Mucosa of rectum (tissue), 2 donors: Measurements from ENCODE around the gene OSBPL7.

Source experiments
- H3K27ac ChIP-seq, 2 donors: one replicate each; pipeline ENCODE4 v1.7.0; 2013; ENCODE audit warnings: inconsistent platforms in 2 of 2, low read depth in 2 of 2, low read length in 2 of 2
- H3K27me3 ChIP-seq, 2 donors: one replicate each; pipeline ENCODE4 v1.7.0; 2013; ENCODE audit warnings: low read length in 2 of 2; ENCODE audit not compliant: control insufficient read depth in 2 of 2, insufficient read depth in 2 of 2
- H3K36me3 ChIP-seq, 2 donors: one replicate each; pipeline ENCODE4 v1.7.0; 2013; ENCODE audit warnings: low read length in 2 of 2; ENCODE audit not compliant: control insufficient read depth in 2 of 2, insufficient read depth in 2 of 2
- H3K4me1 ChIP-seq, 2 donors: one replicate each; pipeline ENCODE4 v1.7.0; 2013; ENCODE audit warnings: low read length in 2 of 2, mild to moderate bottlenecking in 1 of 2; ENCODE audit not compliant: control insufficient read depth in 2 of 2, insufficient read depth in 2 of 2
- H3K4me3 ChIP-seq, 2 donors: one replicate each; pipeline ENCODE4 v1.7.0; 2013; ENCODE audit warnings: low read length in 2 of 2
- H3K9ac ChIP-seq, 2 donors: one replicate each; pipeline ENCODE4 v1.7.0; 2013; ENCODE audit warnings: low read length in 2 of 2, low read depth in 1 of 2, mild to moderate bottlenecking in 1 of 2
- H3K9me3 ChIP-seq, 2 donors: one replicate each; pipeline ENCODE4 v1.7.0; 2013; ENCODE audit warnings: low read length in 2 of 2; ENCODE audit not compliant: control insufficient read depth in 2 of 2
- donor health status: healthy.
- donor health status: Normal muscosa, but diverticular disease.

The OSBPL7 gene

DNA sequence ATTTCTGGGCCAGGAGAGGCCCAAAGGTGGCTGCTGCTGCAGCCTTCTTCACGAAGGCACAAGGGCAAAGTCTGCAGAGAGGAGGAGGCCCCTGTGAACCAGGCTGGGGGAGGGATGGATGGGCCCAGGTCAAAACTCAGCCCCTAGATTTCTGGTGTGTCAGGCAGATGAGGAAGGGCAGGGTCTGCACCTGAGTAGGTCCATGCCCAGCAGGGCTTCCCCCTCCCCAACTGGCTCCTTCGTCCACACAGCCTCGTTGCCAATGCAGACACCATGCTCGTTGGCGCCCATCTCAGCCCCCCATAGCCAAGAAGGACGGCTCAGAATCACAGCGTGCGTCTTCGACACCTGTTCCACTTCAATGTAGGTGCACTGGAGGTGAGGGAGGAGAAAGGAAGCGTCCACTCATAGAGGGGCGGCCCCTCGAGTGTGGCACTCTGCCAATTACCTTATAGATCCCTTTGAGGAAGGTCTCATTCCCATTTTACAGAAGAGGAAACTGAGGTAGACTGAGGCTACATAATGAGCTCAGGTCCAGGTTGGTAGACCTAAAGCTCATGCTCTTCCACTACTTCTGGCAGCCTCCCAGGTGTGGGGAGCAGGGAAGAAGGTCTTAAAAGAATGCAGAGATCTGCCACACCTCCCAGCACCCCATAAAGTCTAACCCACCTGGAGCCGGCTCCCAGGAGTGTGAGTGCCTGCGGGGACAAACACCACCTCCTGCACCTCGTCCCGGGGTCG lies 18.6 kb upstream of the OSBPL7 start:
- Histone ChIP-seq H3K36me3 (peaks cover 12 to 17% of the 10 kb centered on the region in 2 donors), H3K9ac (peak overlapping the region; percentile 66 to 75), H3K27me3 (no peaks in the 10 kb centered on the region), H3K4me1 (peaks cover 26 to 30% of the 10 kb centered on the region in 2 donors), H3K9me3 (no peaks in the 10 kb centered on the region), H3K27ac (no peak overlapping the region), H3K4me3 (peak overlapping the region; percentile 86 to 92)

DNA sequence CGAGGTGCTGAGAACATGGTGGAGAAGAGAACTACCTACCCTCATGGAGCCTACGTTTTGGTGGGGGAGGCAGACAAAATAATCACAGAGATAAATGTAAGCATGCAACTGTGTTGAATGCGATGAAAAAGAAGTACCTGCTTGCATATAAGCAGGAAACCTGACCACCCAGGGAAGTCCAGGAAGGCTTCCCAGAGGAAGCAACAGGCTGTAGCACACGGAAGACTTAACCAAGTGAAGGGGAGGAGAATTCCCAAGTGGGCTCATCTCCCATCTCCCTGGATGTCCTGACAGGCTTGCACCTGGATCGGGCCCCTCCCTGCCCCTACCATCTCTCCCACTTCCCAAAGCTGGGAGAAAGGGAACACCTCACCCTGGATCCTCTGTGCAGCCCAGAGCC lies 17.5 kb upstream of the OSBPL7 start:
- Histone ChIP-seq H3K27me3 (no peaks in the 10 kb centered on the region), H3K4me1 (peaks cover 26 to 30% of the 10 kb centered on the region in 2 donors), H3K4me3 (no peak overlapping the region), H3K27ac (no peak overlapping the region), H3K36me3 (peaks cover 12 to 17% of the 10 kb centered on the region in 2 donors), H3K9me3 (no peaks in the 10 kb centered on the region), H3K9ac (no peak overlapping the region)

DNA sequence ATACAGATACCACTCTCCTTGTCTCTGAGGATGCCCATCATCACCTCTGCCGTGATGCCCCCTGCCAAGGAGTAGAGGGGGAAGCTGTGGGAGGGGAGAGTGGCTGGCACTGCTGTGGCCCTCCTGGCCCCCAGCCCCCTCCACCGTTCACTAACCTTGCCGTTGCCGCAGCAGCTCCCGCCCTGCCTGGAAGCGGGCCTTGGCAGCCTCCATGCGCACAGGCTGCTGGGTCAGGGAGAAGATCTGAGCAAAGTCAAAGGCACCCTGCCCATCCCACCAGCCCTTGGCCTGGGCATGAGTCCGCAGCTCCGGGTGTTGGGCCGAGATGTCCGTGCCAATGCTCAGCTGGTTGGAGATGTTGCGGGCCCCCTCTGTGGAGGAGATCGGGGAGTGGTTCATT lies 17.0 kb upstream of the OSBPL7 start:
- Histone ChIP-seq H3K9ac (no peak overlapping the region), H3K9me3 (no peaks in the 10 kb centered on the region), H3K27me3 (no peaks in the 10 kb centered on the region), H3K27ac (no peak overlapping the region), H3K4me3 (no peak overlapping the region), H3K36me3 (peaks cover 12 to 17% of the 10 kb centered on the region in 2 donors), H3K4me1 (peaks cover 25 to 30% of the 10 kb centered on the region in 2 donors)

DNA sequence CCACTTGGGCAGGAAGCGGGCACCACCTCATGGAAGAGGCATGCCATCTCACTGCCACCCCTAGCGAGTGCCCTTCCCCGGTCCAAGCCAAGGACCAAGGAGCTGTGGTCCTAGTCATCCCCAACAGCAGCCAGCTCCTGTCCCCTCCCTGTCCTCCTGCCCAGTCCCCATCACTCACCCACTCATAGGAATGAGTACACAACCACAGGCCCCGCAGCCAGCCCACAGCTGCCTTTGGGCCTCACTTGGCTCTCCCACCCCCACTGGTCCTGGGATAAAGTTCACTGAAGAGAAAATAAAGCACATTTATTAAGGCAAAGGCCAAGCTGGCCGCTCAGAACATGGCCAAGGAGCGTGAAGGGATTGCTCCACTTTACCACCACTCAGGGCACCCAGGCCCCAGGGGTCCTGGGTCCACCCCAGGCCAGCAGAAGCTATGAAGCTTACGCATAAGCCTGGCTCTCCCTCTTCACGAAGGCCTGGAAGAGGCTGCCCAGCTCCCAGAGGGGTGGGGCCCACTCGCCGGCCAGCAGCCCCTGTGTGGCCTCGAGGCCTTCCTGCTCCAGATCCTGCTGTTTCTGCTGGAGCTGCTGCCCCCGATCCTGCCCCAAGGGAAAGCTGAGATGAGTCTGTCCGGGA lies 15.9 kb upstream of the OSBPL7 start:
- Histone ChIP-seq H3K4me3 (no peak overlapping the region), H3K9ac (no peak overlapping the region), H3K9me3 (no peaks in the 10 kb centered on the region), H3K4me1 (peaks cover 20% of the 10 kb centered on the region in 2 donors), H3K27ac (no peak overlapping the region), H3K27me3 (no peaks in the 10 kb centered on the region), H3K36me3 (peaks cover 12 to 17% of the 10 kb centered on the region in 2 donors)

DNA sequence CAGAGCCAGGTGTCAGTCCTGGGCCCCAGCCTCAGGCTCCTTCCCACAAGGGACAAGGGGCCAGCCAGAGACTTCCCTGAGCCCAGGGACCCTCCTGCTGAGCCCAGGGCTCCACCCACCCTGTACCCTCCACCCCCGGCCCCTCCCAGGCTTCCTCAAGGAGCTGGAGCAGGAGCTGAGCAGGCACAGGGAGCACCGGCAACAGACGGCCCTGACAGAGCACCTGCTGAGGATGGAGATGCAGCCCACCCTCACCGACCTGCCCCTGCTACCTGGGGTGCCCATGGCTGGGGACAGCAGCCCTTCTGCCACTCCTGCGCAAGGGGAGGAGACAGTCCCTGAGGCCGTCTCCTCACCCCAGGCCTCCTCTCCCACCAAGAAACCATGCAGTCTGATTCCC lies 15.0 kb upstream of the OSBPL7 start:
- Histone ChIP-seq H3K4me3 (no peak overlapping the region), H3K36me3 (peaks cover 12 to 17% of the 10 kb centered on the region in 2 donors), H3K9ac (no peak overlapping the region), H3K9me3 (no peaks in the 10 kb centered on the region), H3K27me3 (no peaks in the 10 kb centered on the region), H3K27ac (no peak overlapping the region), H3K4me1 (peaks cover 17 to 19% of the 10 kb centered on the region in 2 donors)

DNA sequence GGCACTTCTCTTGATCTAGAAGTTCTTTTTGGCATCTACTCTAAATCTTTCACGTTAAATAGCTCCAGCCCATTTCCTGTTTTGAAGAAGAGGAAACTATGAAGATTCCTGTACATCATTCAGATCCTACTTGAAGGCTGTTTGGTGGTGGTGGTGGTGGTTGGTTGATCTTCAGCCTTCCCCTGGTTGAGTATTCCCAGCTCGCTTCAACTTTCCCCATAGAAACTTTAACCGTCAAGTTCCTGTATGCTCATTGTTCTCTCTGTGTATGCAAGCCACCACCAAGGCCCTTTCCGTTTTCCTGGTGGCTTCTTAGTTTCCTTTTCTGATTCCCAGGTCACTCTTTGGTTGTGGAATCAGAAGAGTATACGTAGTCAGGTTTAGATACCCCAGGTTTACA lies 13.2 kb upstream of the OSBPL7 start:
- Histone ChIP-seq H3K36me3 (peaks cover 12 to 17% of the 10 kb centered on the region in 2 donors), H3K4me3 (no peak overlapping the region), H3K27ac (no peak overlapping the region), H3K4me1 (peaks cover 15 to 17% of the 10 kb centered on the region in 2 donors), H3K9ac (no peak overlapping the region), H3K9me3 (no peaks in the 10 kb centered on the region), H3K27me3 (no peaks in the 10 kb centered on the region)

DNA sequence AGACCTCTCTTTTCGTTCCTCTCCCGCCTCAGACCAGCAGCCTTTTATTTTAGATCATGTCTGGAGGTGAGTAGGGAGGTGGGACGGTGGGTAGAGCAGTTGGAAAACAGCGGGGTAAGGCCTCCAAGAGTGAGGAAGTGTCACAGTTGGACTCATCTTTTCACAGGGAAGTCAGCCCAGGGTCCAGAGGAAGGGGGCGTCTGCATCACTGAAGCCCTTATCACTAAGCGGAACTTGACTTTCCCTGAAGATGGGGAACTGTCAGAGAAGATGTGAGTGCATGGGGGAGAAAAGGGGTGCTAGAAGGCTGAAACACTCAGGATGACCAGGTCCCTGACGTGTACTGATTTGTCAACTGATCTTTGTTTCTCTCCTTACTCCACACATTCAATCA lies 10.3 kb upstream of the OSBPL7 start:
- Histone ChIP-seq H3K27me3 (no peaks in the 10 kb centered on the region), H3K36me3 (peaks cover 15 to 24% of the 10 kb centered on the region in 2 donors), H3K4me3 (peak overlapping the region; percentile 93 to 96), H3K9ac (peak overlapping the region; percentile 49 to 90), H3K9me3 (no peaks in the 10 kb centered on the region), H3K4me1 (peaks cover 15 to 17% of the 10 kb centered on the region in 2 donors), H3K27ac (peak overlapping the region in 1 of 2 donors; percentile 43)

DNA sequence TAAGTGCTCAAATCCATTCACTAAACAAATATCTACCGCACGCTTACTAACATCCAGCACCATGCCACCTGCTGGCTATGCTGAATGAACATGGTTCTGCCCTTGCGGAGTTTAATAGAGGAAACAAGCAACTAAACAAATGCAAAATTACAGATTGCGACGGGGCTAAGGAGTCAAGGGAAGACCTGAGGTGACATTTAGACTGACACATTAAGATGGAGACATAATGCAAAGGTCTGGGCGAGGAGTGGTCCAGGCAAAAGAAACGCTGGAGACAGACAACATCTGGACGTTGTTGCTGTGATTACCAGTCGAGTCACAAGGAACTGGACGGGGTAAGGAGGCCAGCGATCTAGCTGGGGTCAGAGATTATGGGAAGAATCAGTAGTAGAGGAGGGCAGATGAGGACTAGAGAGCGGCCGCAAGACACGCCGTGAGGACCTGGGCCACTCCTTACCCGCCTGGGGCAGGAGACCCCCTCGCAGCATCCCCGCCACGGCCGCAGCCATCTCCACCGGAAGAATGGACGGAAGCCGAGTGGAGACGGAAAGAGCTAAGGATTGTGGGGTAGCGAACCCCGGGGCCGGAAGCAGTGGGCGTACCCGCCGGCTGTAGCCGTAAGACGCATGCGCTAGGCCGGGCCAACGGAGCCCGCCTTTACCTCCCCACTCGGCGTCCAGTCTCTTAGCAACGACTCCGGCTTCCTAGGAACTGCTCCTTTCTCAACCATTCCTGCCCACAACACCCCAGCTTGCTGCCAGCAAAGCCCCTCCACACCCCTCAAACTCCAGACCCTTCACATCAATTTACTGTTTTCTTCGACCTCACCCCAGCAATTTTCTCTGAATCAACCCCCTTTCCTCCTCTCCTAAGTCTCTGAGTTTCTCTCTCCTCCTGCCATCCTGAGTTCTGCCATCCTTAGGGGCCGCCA lies 9.7 kb upstream of the OSBPL7 start, which contains the start of the genes LRRC46 and MRPL10:
LRRC46 (plus strand) TSS at position 668 of the 931 bp plus-strand sequence. CDS start 320 bp downstream, outside the sequence.
MRPL10 (minus strand) TSS at position 539 of the 931 bp plus-strand sequence; CDS start at position 509, 30 bp downstream.
- Histone ChIP-seq H3K27me3 (no peaks in the 10 kb centered on the region), H3K9ac (peak within 1 kb of the TSS; percentile 79 to 90), H3K27ac (peak within 1 kb of the TSS; percentile 81 to 83), H3K4me1 (peaks cover 15 to 17% of the 10 kb centered on the region in 2 donors), H3K9me3 (no peaks in the 10 kb centered on the region), H3K36me3 (peaks cover 20 to 27% of the 10 kb centered on the region in 2 donors), H3K4me3 (peak within 1 kb of the TSS; percentile 93 to 96)

DNA sequence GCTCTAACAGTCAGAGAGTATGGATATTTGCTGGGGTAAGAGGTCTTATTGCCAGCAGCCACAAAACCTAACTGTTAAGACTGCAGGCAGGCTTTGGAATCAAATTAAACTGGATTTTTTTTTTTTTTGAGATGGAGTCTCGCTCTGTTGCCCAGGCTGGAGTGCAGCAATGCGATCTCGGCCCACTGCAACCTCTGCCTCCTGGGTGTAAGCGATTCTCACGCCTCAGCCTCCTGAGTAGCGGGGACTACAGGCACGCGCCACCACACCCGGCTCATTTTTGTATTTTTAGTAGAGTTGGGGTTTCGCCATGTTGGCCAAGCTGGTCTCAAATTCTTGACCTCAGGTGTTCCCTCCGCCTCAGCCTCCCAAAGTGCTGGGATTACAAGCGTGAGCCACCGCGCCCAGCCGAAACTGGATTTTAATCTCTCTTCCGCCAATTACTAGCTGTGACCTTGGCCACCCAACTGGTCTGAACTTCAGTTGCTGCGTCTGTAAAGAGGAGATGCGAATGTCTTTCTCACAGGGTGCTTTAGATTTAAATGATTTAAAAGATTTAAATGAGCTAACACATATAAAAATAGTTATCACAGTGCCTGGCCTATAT lies 8.9 kb upstream of the OSBPL7 start:
- H3K4me3 ChIP-seq, result peak overlapping the region; percentile 93 to 96
- H3K4me1 ChIP-seq, result peaks cover 15 to 17% of the 10 kb centered on the region in 2 donors
- peaks cover 19 to 24% of the 10 kb centered on the region in 2 donors for H3K36me3 ChIP-seq
- H3K9ac ChIP-seq, result peak overlapping the region; percentile 79 to 90
- H3K9me3 ChIP-seq, result no peaks in the 10 kb centered on the region
- H3K27me3 ChIP-seq, result no peaks in the 10 kb centered on the region
- peak overlapping the region; percentile 81 to 83 for H3K27ac ChIP-seq
